Lower leg skin (tissue), 3 donors: Measurements from ENCODE around the gene SUDS3.

ENCODE experiments used
- CTCF ChIP-seq, 3 donors: fragments of 450-650 bp; IDR thresholded peaks; one replicate each; pipeline ENCODE4 v1.5.1; 2016; ENCODE audit warnings: antibody characterized with exemption in 3 of 3, mild to moderate bottlenecking in 3 of 3, moderate library complexity in 2 of 3
- POLR2A ChIP-seq, 2 donors: fragments of 450-650 bp; IDR thresholded peaks; one replicate each; pipeline ENCODE4 v1.6.1; 2016 to 2017; ENCODE audit warnings: antibody characterized with exemption in 2 of 2, mild to moderate bottlenecking in 1 of 2, moderate library complexity in 1 of 2

DNA sequence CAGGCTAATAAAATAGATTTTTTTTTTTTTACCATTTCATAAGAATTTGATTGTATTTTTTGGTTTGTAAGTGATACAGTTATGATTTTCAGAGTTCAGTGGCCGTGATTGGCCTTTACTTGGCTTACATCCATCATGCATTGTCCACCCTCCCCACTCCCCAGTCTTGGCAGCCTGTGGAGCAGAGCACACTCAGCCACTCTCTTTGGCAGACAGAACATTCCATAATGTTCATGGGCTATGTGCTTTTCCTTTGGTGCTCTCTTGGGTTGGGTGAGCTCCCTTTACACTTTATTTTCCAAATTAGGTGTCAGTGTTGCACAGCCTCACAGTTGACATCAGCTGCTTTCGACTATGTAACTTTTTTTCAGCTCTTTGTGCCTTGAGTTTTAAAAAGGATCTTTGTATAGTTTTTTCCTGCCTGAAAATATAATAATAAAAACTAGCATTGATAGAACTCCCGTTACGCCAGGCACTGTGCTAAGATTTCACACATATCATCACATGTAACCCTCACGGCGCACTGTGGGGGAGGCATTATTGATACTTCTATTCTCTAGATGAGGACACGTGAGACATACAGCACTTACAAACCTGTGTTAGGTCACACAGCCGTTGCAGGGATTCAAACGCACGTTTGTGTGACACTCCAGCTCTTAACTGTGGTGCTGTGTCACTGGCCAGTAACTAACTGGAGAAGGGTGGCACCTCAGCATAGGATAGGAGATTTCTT is 21.5 kb downstream of the SUDS3 start:
- TF ChIP-seq CTCF (IDR thresholded peaks at IDR 0.05) (no peak), POLR2A (IDR thresholded peaks at IDR 0.05) (no peak)
